ENCODE results near the gene MYO10.
"Not testable (repeated sequence)": the region's sequence is repeated elsewhere in the genome, so short reads cannot be mapped to it uniquely, and the experiment has no call there.

Gene MYO10

GRCh38 chr5:16772556-16772955, 163.5 kb downstream of the MYO10 start:
- no peak for DNase-seq (ENCODE audit: low read depth, low spot score)
- in situ Hi-C loops (cut with HindIII; ENCODE audit: low sequenced_read_pairs) = no loop called here
- no peak overlapping the region for H3K4me3 ChIP-seq (ENCODE audit: low read depth, low read length)
- TF ChIP-seq CTCF (IDR thresholded peaks at IDR 0.05; ENCODE audit: low read depth, low read length) = no peak

DNA sequence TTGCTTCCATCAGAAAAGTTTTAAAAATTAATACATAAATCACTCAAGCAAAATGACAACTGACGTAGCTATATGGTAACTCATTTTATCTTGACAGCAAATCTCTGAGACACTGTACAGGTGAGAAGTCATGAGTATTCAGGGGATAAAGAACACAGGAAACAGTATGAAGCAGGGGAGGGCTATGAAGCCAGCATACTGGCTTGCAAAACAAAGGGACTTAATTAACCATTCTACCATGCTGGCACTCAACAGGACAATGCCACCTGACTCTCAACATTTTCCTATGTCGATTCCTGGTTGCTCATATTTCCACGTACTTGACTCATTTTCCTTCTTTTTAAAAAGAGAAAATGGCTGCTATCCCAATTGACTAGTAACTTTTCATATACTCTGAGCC, 167.9 kb downstream of the MYO10 start:
- no peak for TF ChIP-seq CTCF (IDR thresholded peaks at IDR 0.05; ENCODE audit: low read depth, low read length)
- in situ Hi-C loops (cut with HindIII; ENCODE audit: low sequenced_read_pairs) = no loop called here
- DNase-seq (ENCODE audit: low read depth, low spot score) = no peak

GRCh38 chr5:16763211-16763610, 172.9 kb downstream of the MYO10 start:
- TF ChIP-seq CTCF (IDR thresholded peaks at IDR 0.05; ENCODE audit: low read depth, low read length) = no peak
- H3K4me3 ChIP-seq (ENCODE audit: low read depth, low read length) = no peak overlapping the region
- in situ Hi-C loops (cut with HindIII; ENCODE audit: low sequenced_read_pairs) = no loop called here
- no peak for DNase-seq (ENCODE audit: low read depth, low spot score)

More for the DNA sequence above, 167.9 kb downstream of the MYO10 start:
- H3K4me3 ChIP-seq (ENCODE audit: low read depth, low read length) = no peak overlapping the region

DNA sequence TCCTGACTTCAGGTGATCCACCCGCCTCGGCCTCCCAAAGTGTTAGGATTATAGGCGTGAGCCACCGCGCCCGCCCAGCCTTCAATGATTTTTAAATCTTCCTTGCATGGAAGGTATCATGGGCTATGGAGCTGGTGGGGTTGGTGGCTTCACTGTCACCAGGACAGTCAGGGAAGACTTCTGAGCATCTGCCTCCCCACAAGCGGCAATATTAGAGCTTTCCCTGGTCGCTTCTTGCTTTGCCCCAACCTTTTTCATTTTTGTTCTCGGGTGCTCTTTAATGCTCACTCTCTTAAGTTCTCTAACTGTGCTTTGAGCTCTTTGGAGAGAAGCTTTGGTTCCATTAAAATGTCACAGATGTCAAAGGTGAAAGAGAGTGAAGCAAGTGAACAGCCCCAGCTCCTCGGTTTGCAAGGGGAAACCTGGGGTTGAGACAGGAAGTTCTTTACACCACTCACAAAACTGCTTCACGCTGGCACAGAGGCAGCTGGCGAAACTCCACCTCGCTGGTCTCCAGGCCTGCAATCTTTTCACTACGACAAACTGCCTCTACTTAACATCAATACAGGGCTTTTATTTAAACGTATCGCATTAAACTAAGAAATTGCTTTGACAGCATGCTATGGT, 176.8 kb downstream of the MYO10 start:
- in situ Hi-C loops (cut with HindIII; ENCODE audit: low sequenced_read_pairs) = no loop called here
- H3K4me3 ChIP-seq (ENCODE audit: low read depth, low read length) = no peak overlapping the region
- DNase-seq (ENCODE audit: low read depth, low spot score) = peak; percentile 44
- TF ChIP-seq CTCF (IDR thresholded peaks at IDR 0.05; ENCODE audit: low read depth, low read length) = no peak

DNA sequence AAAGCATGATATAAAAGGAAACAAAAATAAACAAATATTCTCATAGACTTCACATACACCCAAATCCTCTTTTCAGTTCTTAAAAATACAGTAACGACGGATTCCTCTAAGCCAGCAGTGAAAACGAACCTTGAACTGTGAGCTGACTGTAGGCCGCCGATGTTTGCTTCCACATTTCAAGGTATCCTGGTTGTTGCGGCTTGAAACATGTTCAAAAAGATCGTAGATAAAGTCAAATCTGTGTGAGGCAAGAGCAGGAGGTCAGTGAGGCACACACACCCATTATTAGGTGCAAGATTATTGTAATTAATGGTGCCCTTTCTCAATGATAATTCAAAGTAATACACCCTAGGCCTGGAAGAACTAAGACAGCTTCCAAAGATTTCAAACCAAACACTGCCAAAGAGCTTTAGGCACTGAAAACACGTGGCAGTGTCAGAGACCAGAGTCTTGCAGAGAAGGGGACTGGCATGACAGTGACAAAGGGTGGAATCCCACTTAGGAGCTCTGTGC, 178.0 kb downstream of the MYO10 start:
- no peak for DNase-seq (ENCODE audit: low read depth, low spot score)
- no peak for TF ChIP-seq CTCF (IDR thresholded peaks at IDR 0.05; ENCODE audit: low read depth, low read length)
- H3K4me3 ChIP-seq (ENCODE audit: low read depth, low read length) = no peak overlapping the region
- in situ Hi-C loops (cut with HindIII; ENCODE audit: low sequenced_read_pairs) = no loop called here

GRCh38 chr5:16757577-16757976, 178.5 kb downstream of the MYO10 start:
- H3K4me3 ChIP-seq (ENCODE audit: low read depth, low read length); in situ Hi-C loops (cut with HindIII; ENCODE audit: low sequenced_read_pairs); DNase-seq (ENCODE audit: low read depth, low spot score): not testable (repeated sequence)

GRCh38 chr5:16757146-16757545, 178.9 kb downstream of the MYO10 start:
- in situ Hi-C loops (cut with HindIII; ENCODE audit: low sequenced_read_pairs) = no loop called here
- no peak for DNase-seq (ENCODE audit: low read depth, low spot score)
- no peak overlapping the region for H3K4me3 ChIP-seq (ENCODE audit: low read depth, low read length)
- no peak for TF ChIP-seq CTCF (IDR thresholded peaks at IDR 0.05; ENCODE audit: low read depth, low read length)
